HEK293 (cell line): ENCODE data around the gene CACNA1E.

Experiments
- ZNF280D ChIP-seq: fragments of 450-650 bp; formaldehyde crosslinking; IDR thresholded peaks from 2 replicates; pipeline ENCODE4 v1.5.1; 2016; ENCODE audit warnings: missing biosample characterization, missing genetic modification characterization
- ZNF398 ChIP-seq: fragments of 450-650 bp; formaldehyde crosslinking; IDR thresholded peaks from 2 replicates; pipeline ENCODE4 v1.5.1; 2017; ENCODE audit warnings: missing biosample characterization, missing genetic modification characterization
- ZNF48 ChIP-seq: fragments of 450-650 bp; formaldehyde crosslinking; IDR thresholded peaks from 2 replicates; pipeline ENCODE4 v1.5.1; 2016; ENCODE audit warnings: missing biosample characterization, missing genetic modification characterization

- TF ChIP-seq ZNF398 (tag by site-specific recombination) (no peak), ZNF48 (no peak), ZNF280D (no peak)
Measured at GRCh38 chr1:181558416-181558815, 75.1 kb downstream of the CACNA1E start.
